Transverse colon (tissue), 4 donors: ENCODE measurements around the gene AGAP1.

Source experiments
- POLR2A ChIP-seq: fragments of 450-650 bp; IDR thresholded peaks from one replicate; pipeline ENCODE4 v1.6.1; 2016; ENCODE audit warnings: antibody characterized with exemption, mild to moderate bottlenecking, moderate library complexity
- POLR2AphosphoS5 ChIP-seq, 3 donors: sonication (generic); formaldehyde crosslinking; IDR thresholded peaks; one replicate each; pipeline ENCODE4 v1.6.1; 2016; ENCODE audit warnings: antibody characterized with exemption in 3 of 3
- TF ChIP-seq, protein P1 (sequence below), 5 experiments: fragments of 200-600 bp in 3 of 5; fragments of 450-650 bp in 2 of 5; sonication (generic) in 3 of 5; IDR thresholded peaks; 1 replicate in 2 of 5; 2 replicates in 3 of 5; pipeline ENCODE4 v1.5.1; 2016 to 2017; ENCODE audit warnings: antibody characterized with exemption in 5 of 5, inconsistent platforms in 3 of 5, mild to moderate bottlenecking in 2 of 5, moderate library complexity in 1 of 5

DNA sequence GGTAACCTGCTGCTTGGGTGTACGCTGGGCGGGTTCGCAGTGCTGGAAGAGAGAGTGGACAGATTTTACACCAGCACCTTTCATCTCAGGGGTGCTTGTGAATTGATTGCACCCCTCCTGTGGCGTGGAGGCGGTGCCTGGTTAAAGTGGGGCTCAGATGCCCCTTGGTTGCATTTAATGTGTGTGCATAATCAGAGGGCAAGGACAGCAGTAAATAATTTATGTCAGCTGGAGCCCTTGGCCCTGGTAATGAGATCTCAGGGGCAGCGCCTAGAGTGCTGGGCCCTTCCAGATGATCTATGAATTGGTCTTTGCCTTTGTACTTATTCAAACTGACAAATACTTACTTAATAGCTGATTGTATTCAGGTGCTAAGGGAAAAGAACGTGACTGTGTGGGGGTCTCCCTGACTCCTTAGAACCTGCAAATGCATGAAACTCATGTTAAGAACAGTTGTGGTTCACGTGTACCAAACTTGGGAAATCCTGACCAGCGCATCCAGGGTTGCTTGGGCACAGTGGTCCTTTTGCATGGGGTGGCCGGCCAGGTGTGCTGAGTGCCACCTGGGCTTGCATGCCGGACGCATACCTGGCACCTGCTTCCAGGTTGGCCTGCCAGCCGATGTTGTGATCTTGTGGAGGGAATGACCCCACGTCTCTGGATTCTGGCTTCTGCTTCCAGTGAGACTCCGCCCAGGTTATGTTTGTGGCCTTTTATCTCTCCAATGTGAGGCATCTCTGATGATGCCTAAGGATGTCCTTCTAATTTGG is 118.5 kb downstream of the AGAP1 start:
- TF ChIP-seq, protein P1, sequence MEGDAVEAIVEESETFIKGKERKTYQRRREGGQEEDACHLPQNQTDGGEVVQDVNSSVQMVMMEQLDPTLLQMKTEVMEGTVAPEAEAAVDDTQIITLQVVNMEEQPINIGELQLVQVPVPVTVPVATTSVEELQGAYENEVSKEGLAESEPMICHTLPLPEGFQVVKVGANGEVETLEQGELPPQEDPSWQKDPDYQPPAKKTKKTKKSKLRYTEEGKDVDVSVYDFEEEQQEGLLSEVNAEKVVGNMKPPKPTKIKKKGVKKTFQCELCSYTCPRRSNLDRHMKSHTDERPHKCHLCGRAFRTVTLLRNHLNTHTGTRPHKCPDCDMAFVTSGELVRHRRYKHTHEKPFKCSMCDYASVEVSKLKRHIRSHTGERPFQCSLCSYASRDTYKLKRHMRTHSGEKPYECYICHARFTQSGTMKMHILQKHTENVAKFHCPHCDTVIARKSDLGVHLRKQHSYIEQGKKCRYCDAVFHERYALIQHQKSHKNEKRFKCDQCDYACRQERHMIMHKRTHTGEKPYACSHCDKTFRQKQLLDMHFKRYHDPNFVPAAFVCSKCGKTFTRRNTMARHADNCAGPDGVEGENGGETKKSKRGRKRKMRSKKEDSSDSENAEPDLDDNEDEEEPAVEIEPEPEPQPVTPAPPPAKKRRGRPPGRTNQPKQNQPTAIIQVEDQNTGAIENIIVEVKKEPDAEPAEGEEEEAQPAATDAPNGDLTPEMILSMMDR (IDR thresholded peaks at IDR 0.05), result no peak
- TF ChIP-seq POLR2A (no peak), POLR2AphosphoS5 (IDR thresholded peaks at IDR 0.05) (no peak)
